SH-SY5Y (cell line): ENCODE results near the gene MED25.

ENCODE experiments used
- GATA2 ChIP-seq: IDR thresholded peaks from 2 replicates; pipeline ENCODE4 v1.6.1; 2011; ENCODE audit warnings: mild to moderate bottlenecking, low read depth, low read length
- GATA3 ChIP-seq: IDR thresholded peaks from 2 replicates; pipeline ENCODE4 v1.6.1; 2011; ENCODE audit warnings: low read depth, mild to moderate bottlenecking, low read length, moderate library complexity

DNA sequence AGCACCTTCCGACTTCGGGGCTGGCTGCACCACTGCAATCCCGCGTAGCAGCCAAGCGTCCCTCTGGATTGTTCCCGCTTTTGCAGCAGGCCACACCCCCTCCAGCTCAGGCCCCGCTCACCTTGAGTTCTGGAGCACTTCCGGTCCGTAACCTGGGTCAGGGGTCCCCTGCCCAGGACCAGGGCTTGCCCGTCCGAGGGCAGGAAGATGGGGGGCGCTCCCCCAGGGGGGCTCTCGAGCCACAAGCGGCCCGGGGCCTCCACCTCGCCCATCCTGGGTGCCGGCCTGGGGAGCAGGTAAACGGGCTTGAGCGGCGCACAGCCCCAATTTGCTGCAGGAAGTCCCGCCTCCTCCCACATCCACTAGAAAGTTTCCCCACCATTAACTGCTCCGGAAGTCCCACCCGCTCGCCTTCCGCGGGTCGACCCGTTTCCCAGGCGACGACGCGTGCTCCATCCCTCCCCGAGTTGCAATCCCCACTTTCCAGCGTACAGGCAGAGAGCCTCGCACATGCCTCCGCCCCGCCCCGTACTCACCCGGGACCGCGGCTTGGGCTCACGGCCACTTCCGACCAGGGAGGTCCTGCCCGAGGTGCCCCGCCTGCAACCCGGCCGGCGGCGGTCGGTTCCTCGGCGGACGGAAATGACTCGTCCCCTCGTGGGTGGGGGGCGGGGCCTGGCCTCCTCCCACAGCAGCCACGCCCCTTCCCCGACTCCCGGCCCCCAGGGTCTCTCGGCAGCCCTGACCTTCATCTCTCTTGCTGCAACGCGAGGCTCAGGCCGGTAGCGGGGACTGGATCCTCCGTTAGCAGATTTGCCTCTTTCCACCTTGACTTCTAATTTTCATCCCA lies 49.1 kb downstream of the MED25 start, which contains the start of gene PNKP:
- TF ChIP-seq GATA2 (no peak), GATA3 (no peak)
